Limb (tissue), 2 donors: ENCODE results near the gene P2RY11.

Source experiments
- DNase-seq, 2 donors: peaks; one replicate each; pipeline ENCODE4 v3.0.0-alpha.2; 2016; ENCODE audit errors: extremely low spot score in 2 of 2

P2RY11 gene

DNA sequence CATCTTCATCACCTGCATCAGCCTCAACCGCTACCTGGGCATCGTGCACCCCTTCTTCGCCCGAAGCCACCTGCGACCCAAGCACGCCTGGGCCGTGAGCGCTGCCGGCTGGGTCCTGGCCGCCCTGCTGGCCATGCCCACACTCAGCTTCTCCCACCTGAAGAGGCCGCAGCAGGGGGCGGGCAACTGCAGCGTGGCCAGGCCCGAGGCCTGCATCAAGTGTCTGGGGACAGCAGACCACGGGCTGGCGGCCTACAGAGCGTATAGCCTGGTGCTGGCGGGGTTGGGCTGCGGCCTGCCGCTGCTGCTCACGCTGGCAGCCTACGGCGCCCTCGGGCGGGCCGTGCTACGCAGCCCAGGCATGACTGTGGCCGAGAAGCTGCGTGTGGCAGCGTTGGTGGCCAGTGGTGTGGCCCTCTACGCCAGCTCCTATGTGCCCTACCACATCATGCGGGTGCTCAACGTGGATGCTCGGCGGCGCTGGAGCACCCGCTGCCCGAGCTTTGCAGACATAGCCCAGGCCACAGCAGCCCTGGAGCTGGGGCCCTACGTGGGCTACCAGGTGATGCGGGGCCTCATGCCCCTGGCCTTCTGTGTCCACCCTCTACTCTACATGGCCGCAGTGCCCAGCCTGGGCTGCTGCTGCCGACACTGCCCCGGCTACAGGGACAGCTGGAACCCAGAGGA, 2.6 kb downstream of the P2RY11 start:
- DNase-seq: no peak

DNA sequence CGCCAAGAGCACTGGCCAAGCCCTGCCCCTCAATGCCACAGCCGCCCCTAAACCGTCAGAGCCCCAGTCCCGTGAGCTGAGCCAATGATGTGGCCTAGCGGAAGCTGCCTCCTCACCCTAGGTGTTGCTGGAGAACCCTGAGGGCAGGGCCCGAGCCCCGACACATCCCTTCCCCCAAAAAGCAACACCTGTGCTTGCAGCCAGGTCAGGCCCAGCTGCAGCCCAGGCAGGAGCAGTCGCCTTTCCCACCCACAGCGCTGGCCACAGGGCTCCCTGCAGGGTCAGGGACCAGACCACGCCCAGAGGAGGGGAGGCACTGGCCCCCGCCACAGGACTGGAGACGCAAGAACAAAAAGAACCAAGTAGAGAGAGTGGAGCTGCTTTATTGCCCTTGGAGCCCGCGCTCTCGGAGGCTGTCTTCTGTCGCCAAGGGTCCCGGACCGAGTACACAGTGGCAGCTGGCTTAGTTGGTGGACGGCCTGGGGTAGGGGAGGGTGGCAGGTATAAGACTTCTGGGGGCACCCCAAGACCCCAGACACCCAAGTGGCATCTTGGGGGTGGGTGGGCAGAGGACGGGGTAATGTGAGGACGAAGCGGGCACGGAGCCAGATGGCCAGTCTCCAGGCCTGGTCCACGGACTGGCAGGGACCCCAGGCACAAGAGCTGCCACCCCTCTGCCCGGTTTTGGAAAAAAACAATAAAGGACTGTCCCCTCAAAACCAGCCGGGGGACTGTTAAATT, 3.3 kb downstream of the P2RY11 start:
- DNase-seq: no peak

GRCh38 chr19:10115392-10116084, 4.0 kb downstream of the P2RY11 start:
- no peak for DNase-seq

DNA sequence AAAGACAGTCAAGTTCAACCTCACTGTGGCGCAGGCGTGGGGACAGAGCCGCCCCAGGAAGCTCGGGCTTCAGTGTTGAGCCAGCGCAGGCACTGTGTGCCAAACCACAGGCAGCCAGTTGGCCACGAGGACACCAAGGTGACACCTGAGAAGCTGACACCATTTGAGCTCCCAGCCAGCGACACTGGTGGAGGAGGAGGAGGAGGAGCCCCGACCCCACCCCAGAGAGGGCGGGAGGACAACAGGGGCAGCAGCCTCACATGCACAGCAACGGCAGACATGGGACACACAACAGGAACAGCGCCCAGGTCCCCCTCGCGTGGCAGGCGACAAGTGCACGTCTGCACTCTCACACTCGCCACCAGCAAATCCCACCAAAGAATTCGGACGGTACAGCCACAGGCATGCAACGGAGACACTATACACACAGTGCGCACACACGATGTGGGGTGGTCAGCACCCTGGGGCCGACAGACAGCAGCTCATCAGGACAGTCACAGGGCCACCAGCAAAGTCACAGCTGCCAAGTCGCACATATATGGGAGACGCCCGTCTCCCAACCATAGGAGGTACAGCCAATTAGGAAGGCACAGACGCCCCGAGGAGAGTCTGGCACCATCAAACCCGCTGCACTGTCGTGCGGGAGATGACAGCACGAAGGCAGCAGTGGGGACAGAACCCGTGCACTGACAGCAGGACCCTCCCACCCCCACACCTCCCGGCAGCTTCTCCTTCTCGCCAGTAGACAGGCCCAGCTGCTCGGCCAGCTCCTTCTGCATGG, 4.8 kb downstream of the P2RY11 start:
- DNase-seq: no peak

- no peak for DNase-seq
These were observed 5.5 kb downstream of the P2RY11 start for GRCh38 chr19:10116866-10117616.

GRCh38 chr19:10118960-10119359, 7.5 kb downstream of the P2RY11 start:
- no peak for DNase-seq

GRCh38 chr19:10120538-10121189, 9.2 kb downstream of the P2RY11 start:
- DNase-seq: no peak

DNA sequence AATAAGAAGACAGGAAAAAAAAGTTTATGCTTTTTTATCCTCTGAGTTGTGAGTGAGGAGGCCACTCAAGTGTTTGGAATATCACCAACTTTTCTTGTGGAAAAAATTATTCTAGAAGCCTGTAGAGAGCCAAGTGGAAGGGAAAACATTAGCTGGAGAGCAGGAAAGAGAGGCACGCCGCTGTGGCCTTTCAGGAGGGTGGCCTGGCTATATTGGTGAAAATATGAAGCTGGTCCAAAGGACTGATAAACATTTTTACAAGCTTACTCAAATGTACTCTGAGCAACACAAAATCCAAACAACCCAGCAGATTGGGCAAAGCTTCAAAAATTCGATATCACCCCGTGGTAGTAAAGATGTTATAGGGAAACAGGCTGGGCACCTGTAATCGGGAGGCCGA, 10.6 kb downstream of the P2RY11 start:
- DNase-seq: no peak

DNA sequence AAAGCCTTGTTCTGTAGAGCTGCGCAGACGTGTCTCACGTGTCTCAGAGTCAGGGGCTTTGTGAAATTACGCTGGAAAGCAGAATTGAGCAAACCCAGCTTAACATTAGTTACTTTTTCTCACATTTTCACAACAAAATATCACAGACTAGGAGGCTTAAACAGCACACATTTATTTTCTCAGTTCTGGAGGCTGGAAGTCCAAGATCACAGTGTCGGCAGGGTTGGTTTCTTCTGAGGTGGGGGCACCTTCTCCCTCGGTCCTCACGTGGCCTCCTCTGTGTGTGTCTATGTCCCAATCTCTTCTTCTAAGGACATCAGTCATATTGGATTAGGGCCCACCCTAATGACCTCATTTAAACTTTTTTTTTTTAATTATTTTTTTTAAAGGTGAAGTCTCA, 12.9 kb downstream of the P2RY11 start:
- DNase-seq: no peak

GRCh38 chr19:10126213-10126639, 14.7 kb downstream of the P2RY11 start:
- DNase-seq: no peak

- no peak for DNase-seq
These were observed 21.4 kb downstream of the P2RY11 start for GRCh38 chr19:10132905-10133304.

DNA sequence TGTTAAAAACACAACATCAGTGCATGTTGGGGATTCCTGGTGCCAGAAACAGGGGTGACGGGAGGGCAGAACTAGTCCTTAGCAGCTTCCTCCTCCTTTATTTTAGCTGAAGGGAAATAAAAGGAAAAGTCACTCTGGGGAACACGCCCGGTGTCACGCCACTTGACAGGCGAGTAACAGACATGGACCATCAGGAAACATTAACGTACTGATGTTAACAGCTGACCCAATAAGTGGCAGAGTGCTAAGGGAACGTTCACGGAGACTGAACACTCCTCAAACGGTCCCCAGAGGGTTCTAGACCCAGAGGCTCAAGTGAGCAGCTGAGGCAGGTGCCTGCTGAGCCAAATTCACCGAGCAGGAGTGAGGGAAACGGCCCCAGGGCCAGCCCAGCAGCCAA, 22.1 kb downstream of the P2RY11 start:
- DNase-seq: no peak

- DNase-seq: no peak
These were observed 22.5 kb downstream of the P2RY11 start for GRCh38 chr19:10134040-10134439.

- DNase-seq: no peak
These were observed 24.2 kb downstream of the P2RY11 start for GRCh38 chr19:10135551-10136334.

GRCh38 chr19:10136936-10137335, 25.4 kb downstream of the P2RY11 start:
- no peak for DNase-seq

- no peak for DNase-seq
These were observed 26.5 kb downstream of the P2RY11 start for GRCh38 chr19:10137751-10138682.

DNA sequence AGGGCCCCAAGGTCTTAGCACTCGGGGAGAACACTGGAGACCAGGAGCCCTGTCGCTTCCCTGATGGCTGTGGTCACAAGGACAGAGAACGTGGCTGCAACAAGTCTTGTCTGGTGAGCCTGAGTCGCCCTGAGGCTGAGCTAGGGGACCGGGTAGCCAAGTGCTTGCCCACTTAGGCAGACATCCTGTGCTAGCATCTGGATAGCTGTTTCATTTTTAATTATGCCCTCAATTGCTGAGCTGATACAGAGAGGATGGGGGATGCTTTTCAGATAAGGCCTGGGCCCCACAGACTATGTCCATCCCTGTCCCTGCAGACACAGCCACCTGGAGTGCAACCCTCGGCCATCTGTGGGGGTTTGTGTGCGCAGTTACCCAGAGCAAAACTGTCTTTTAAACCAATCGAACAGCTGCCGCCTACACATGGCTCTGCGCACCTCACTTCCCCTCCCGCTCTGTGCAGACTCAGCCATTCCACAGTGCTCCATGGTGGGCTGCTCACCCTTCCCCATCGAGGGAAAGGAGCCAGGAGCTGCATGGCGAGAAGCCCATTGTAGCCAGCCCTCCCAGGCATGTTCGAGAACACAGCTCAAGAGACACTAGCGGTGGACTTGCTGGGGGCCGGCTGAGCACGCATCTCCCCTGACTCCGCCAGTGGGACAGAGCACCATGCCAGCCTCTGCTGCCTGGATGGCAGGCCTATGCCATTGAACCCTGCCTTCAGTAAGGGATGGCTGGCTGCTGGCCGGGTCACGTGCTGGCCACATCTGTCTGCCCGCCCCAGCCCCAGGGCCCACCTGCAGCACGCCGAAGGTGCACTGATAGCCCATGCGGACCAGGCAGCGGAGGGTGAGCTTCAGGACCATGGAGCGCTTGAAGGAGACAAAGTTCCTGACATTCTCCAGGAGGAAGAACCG, 27.6 kb downstream of the P2RY11 start:
- DNase-seq: no peak

GRCh38 chr19:10139952-10140351, 28.5 kb downstream of the P2RY11 start:
- no peak for DNase-seq
